22Rv1 (cell line): ENCODE results near the gene APLF.

ENCODE experiments used
- H3K27ac ChIP-seq: fragments of 450-650 bp; 2 replicates; pipeline ENCODE4 v1.5.1; 2017
- CTCF ChIP-seq: fragments of 450-650 bp; IDR thresholded peaks from 2 replicates; pipeline ENCODE4 v1.5.1; 2017; ENCODE audit warnings: mild to moderate bottlenecking
- ZFX ChIP-seq: fragments of 450-650 bp; IDR thresholded peaks from 2 replicates; pipeline ENCODE4 v1.6.1; 2017; ENCODE audit warnings: antibody characterized with exemption, borderline replicate concordance

Gene APLF

GRCh38 chr2:68560545-68560944, 93.2 kb downstream of the APLF start:
- H3K27ac ChIP-seq = no peak overlapping the region
- TF ChIP-seq CTCF (no peak), ZFX (no peak)

- H3K27ac ChIP-seq = no peak overlapping the region
- no peak for TF ChIP-seq CTCF
- no peak for TF ChIP-seq ZFX
These were observed 94.0 kb downstream of the APLF start for GRCh38 chr2:68561372-68561771.

- TF ChIP-seq CTCF = no peak
- no peak for TF ChIP-seq ZFX
- H3K27ac ChIP-seq = no peak overlapping the region
These were observed 95.5 kb downstream of the APLF start for GRCh38 chr2:68562934-68563333.

- TF ChIP-seq ZFX (no peak), CTCF (no peak)
- H3K27ac ChIP-seq = no peak overlapping the region
These were observed 97.0 kb downstream of the APLF start for GRCh38 chr2:68564426-68564825.

GRCh38 chr2:68565273-68565672, 97.9 kb downstream of the APLF start:
- no peak overlapping the region for H3K27ac ChIP-seq
- TF ChIP-seq ZFX = no peak
- TF ChIP-seq CTCF = no peak

GRCh38 chr2:68565858-68566257, 98.5 kb downstream of the APLF start:
- TF ChIP-seq CTCF (no peak), ZFX (no peak)
- H3K27ac ChIP-seq = no peak overlapping the region

GRCh38 chr2:68566362-68566761, 99.0 kb downstream of the APLF start:
- no peak overlapping the region for H3K27ac ChIP-seq

More at GRCh38 chr2:68566362-68566761, 99.0 kb downstream of the APLF start:
- TF ChIP-seq CTCF (no peak), ZFX (no peak)
